HAP-1 (cell line): ENCODE measurements around the gene HOXA6.

Experiments used
- DNase-seq, 2 experiments: peaks; one replicate each; pipeline ENCODE4 v3.0.0-alpha.2; 2016 to 2020; ENCODE audit warnings: low spot score in 2 of 2
- H3K27me3 ChIP-seq: fragments of 250-450 bp; sonication (Bioruptor Pico); 2 replicates; pipeline ENCODE4 v1.5.1; 2020; ENCODE audit warnings: low read depth, mild to moderate bottlenecking, moderate library complexity
- H3K36me3 ChIP-seq: fragments of 250-450 bp; sonication (Bioruptor Pico); replicated peaks from 2 replicates; pipeline ENCODE4 v1.5.1; 2020; ENCODE audit warnings: mild to moderate bottlenecking
- H3K4me1 ChIP-seq: fragments of 250-450 bp; sonication (Bioruptor Pico); 2 replicates; pipeline ENCODE4 v1.5.1; 2020; ENCODE audit warnings: mild to moderate bottlenecking
- H3K4me3 ChIP-seq: fragments of 250-450 bp; sonication (Bioruptor Pico); 2 replicates; pipeline ENCODE4 v1.5.1; 2020; ENCODE audit warnings: mild to moderate bottlenecking, moderate library complexity
- H3K9me3 ChIP-seq: fragments of 250-450 bp; sonication (Bioruptor Pico); 2 replicates; pipeline ENCODE4 v1.5.1; 2020; ENCODE audit warnings: mild to moderate bottlenecking, moderate library complexity
- in situ Hi-C: fragments of 300-500 bp; cut with MboI; formaldehyde crosslinking; loops from 3 replicates; pipeline ENCODE4 v1.14.3; 2020; ENCODE audit warnings: low sequenced_read_pairs, inconsistent platforms, mixed read lengths

Gene HOXA6

GRCh38 chr7:27165996-27166530 is 18.5 kb upstream of the HOXA6 start:
- H3K27me3 ChIP-seq = no peaks in the 10 kb centered on the region
- peaks cover 48% of the 10 kb centered on the region for H3K36me3 ChIP-seq
- H3K9me3 ChIP-seq = no peaks in the 10 kb centered on the region
- peak overlapping the region; percentile 70 for H3K4me3 ChIP-seq
- in situ Hi-C loops = loop anchor here (25.0 kb wide), 1 partner anchor 954 kb away; the partner anchor contains the start of genes CBX3 and HNRNPA2B1
- DNase-seq = peak; percentile 73 to 76
- 0 out of 2 replicates have a peak, but pooled peaks cover 3% of the 10 kb centered on the region for H3K4me1 ChIP-seq

- in situ Hi-C loops = loop anchor here (25.0 kb wide), 1 partner anchor 953 kb away; the partner anchor contains the start of genes CBX3 and HNRNPA2B1
- H3K27me3 ChIP-seq = no peaks in the 10 kb centered on the region
- H3K9me3 ChIP-seq = no peaks in the 10 kb centered on the region
- H3K36me3 ChIP-seq = peaks cover 48% of the 10 kb centered on the region
- H3K4me1 ChIP-seq = 0 out of 2 replicates have a peak, but pooled peaks cover 3% of the 10 kb centered on the region
- H3K4me3 ChIP-seq = peak within 1 kb of the TSS; percentile 70
- DNase-seq = peak; percentile 91 to 94
Measured at GRCh38 chr7:27165089-27165995, 17.8 kb upstream of the HOXA6 start, which contains the start of gene HOXA9. HOXA9 (minus strand) TSS chr7:27165537; CDS start chr7:27165457, 80 bp downstream.

- DNase-seq = peak; percentile 26 to 71
- Histone ChIP-seq H3K27me3 (no peaks in the 10 kb centered on the region), H3K36me3 (peaks cover 47% of the 10 kb centered on the region), H3K4me3 (peak overlapping the region; percentile 70), H3K9me3 (no peaks in the 10 kb centered on the region), H3K4me1 (peaks cover 8% of the 10 kb centered on the region)
- in situ Hi-C loops = loop anchor here (25.0 kb wide), 1 partner anchor 952 kb away; the partner anchor contains the start of genes CBX3 and HNRNPA2B1
Measured at GRCh38 chr7:27164367-27165088, 17.0 kb upstream of the HOXA6 start.

GRCh38 chr7:27164045-27164366 is 16.4 kb upstream of the HOXA6 start:
- Histone ChIP-seq H3K9me3 (no peaks in the 10 kb centered on the region), H3K27me3 (no peaks in the 10 kb centered on the region), H3K4me3 (peak overlapping the region; percentile 70), H3K4me1 (peaks cover 14% of the 10 kb centered on the region), H3K36me3 (peaks cover 42% of the 10 kb centered on the region)
- DNase-seq = no peak
- in situ Hi-C loops = loop anchor here (25.0 kb wide), 1 partner anchor 952 kb away; the partner anchor contains the start of genes CBX3 and HNRNPA2B1

- no peaks in the 10 kb centered on the region for H3K27me3 ChIP-seq
- H3K36me3 ChIP-seq = peaks cover 37% of the 10 kb centered on the region
- H3K9me3 ChIP-seq = no peaks in the 10 kb centered on the region
- DNase-seq = peak in 1 of 2 experiments; percentile 53
- peak overlapping the region; percentile 70 for H3K4me3 ChIP-seq
- in situ Hi-C loops = loop anchor here (25.0 kb wide), 1 partner anchor 951 kb away; the partner anchor contains the start of genes CBX3 and HNRNPA2B1
- H3K4me1 ChIP-seq = peaks cover 19% of the 10 kb centered on the region
Measured at GRCh38 chr7:27163288-27164044, 15.9 kb upstream of the HOXA6 start.

GRCh38 chr7:27162561-27163287 is 15.2 kb upstream of the HOXA6 start:
- Histone ChIP-seq H3K4me3 (peak overlapping the region; percentile 70), H3K4me1 (peaks cover 25% of the 10 kb centered on the region), H3K27me3 (no peaks in the 10 kb centered on the region), H3K9me3 (no peaks in the 10 kb centered on the region), H3K36me3 (peaks cover 33% of the 10 kb centered on the region)
- in situ Hi-C loops = loop anchor here (25.0 kb wide), 1 partner anchor 950 kb away; the partner anchor contains the start of genes CBX3 and HNRNPA2B1
- DNase-seq = peak in 1 of 2 experiments; percentile 60

- Histone ChIP-seq H3K4me3 (peak overlapping the region; percentile 70), H3K36me3 (peaks cover 30% of the 10 kb centered on the region), H3K4me1 (peaks cover 30% of the 10 kb centered on the region), H3K27me3 (no peaks in the 10 kb centered on the region), H3K9me3 (no peaks in the 10 kb centered on the region)
- DNase-seq = peak; percentile 42 to 58
- in situ Hi-C loops = loop anchor here (25.0 kb wide), 1 partner anchor 950 kb away; the partner anchor contains the start of genes CBX3 and HNRNPA2B1
Measured at GRCh38 chr7:27161721-27162560, 14.4 kb upstream of the HOXA6 start.

GRCh38 chr7:27161214-27161720 is 13.7 kb upstream of the HOXA6 start:
- peaks cover 30% of the 10 kb centered on the region for H3K4me1 ChIP-seq
- H3K36me3 ChIP-seq = peaks cover 30% of the 10 kb centered on the region
- H3K9me3 ChIP-seq = no peaks in the 10 kb centered on the region
- DNase-seq = peak; percentile 50 to 74
- in situ Hi-C loops = loop anchor here (25.0 kb wide), 1 partner anchor 949 kb away; the partner anchor contains the start of genes CBX3 and HNRNPA2B1
- no peaks in the 10 kb centered on the region for H3K27me3 ChIP-seq
- H3K4me3 ChIP-seq = peak overlapping the region; percentile 70

GRCh38 chr7:27160546-27161213 is 13.1 kb upstream of the HOXA6 start:
- peak overlapping the region; percentile 70 for H3K4me3 ChIP-seq
- no peaks in the 10 kb centered on the region for H3K27me3 ChIP-seq
- no peaks in the 10 kb centered on the region for H3K9me3 ChIP-seq
- in situ Hi-C loops = loop anchor here (25.0 kb wide), 1 partner anchor 948 kb away; the partner anchor contains the start of genes CBX3 and HNRNPA2B1
- DNase-seq = peak; percentile 84 to 94
- peaks cover 30% of the 10 kb centered on the region for H3K36me3 ChIP-seq
- H3K4me1 ChIP-seq = peaks cover 30% of the 10 kb centered on the region

GRCh38 chr7:27160145-27160545 is 12.6 kb upstream of the HOXA6 start:
- peaks cover 30% of the 10 kb centered on the region for H3K4me1 ChIP-seq
- in situ Hi-C loops = loop anchor here (25.0 kb wide), 1 partner anchor 948 kb away; the partner anchor contains the start of genes CBX3 and HNRNPA2B1
- H3K36me3 ChIP-seq = peaks cover 30% of the 10 kb centered on the region
- DNase-seq = peak in 1 of 2 experiments; percentile 57
- no peaks in the 10 kb centered on the region for H3K27me3 ChIP-seq
- no peaks in the 10 kb centered on the region for H3K9me3 ChIP-seq
- H3K4me3 ChIP-seq = peak overlapping the region; percentile 70
